Measurements from ENCODE around the gene SDK1.

The SDK1 gene

DNA sequence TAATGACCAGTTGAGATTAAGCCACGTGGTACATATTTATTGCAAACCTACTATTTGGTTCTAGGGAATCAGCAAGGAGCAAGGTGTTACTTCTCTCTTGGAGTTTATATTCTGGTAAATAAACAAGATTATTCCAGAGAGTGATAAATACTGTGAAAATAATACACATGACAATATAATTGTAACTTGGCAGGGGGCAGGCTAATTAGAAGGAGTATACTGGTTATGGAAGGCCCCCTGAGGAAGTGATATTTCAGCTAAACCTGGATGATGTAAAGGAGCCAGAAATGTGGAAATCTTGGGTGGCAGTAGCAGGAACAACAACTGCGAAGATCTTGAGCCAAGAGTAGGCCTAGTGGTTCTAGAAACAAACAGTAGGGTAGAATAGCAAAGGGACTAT is 111.8 kb downstream of the SDK1 start:
- no peak overlapping the region for H3K27ac ChIP-seq
- no peaks in the 10 kb centered on the region for H3K27me3 ChIP-seq
- H3K9me3 ChIP-seq = no peaks in the 10 kb centered on the region
- H3K4me1 ChIP-seq (ENCODE audit: control insufficient read depth in 1 of 2, insufficient read depth in 1 of 2, low read depth in 1 of 2, low read length in 1 of 2) = peaks cover 6 to 16% of the 10 kb centered on the region in 2 experiments
- H3K4me3 ChIP-seq (ENCODE audit: low read depth in 1 of 2, low read length in 1 of 2) = no peak overlapping the region
- no peak for TF ChIP-seq CTCF (IDR thresholded peaks at IDR 0.05)
- no peaks in the 10 kb centered on the region for H3K36me3 ChIP-seq

DNA sequence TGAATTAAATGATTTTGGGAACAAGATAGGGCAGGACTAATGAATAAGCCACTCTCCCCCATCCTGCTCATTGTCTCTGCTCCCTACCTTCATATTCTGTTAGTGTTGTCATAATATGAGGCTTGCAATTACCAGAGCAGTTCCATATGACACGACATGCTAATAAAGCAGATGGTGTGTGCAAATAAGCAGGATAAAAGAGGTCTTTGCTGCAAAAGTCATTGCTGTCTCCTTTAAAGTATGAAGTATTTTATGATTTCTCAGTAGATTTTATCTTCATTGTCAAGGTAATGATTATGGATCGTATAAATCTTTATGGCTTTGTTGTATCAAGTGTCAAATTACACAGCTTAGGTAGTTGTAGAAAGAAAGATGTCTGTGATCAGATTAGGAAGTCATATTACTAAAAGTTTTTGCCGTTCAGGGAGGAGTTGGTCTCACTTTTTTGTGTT is 114.8 kb downstream of the SDK1 start:
- no peak overlapping the region for H3K4me3 ChIP-seq (ENCODE audit: low read depth in 1 of 2, low read length in 1 of 2)
- H3K27ac ChIP-seq = no peak overlapping the region

DNA sequence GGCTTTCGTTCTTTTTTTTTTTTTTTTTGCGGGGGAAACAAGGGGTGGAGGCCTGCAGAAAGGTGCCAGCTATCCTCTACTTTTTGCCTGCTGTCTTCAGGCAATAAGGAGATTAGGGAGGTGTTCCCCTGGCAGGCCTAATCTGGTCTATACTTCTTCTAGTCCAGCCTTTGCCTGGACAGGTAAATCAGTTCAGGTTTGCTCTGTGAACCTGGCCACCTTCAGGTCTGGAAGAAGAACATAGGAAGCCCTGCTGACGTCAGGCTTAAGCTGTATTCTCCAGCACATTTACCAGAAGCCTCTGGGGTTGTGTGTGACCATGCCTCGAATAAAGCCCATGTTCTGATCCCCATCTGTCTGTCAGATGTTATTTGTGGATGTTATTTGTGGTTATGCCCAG is 115.4 kb downstream of the SDK1 start:
- H3K36me3 ChIP-seq = no peaks in the 10 kb centered on the region
- H3K27me3 ChIP-seq = no peaks in the 10 kb centered on the region
- no peak overlapping the region for H3K27ac ChIP-seq
- TF ChIP-seq CTCF (IDR thresholded peaks at IDR 0.05) = no peak
- H3K4me1 ChIP-seq (ENCODE audit: control insufficient read depth in 1 of 2, insufficient read depth in 1 of 2, low read depth in 1 of 2, low read length in 1 of 2) = peaks cover 6 to 13% of the 10 kb centered on the region in 2 experiments
- no peak overlapping the region for H3K4me3 ChIP-seq (ENCODE audit: low read depth in 1 of 2, low read length in 1 of 2)
- no peaks in the 10 kb centered on the region for H3K9me3 ChIP-seq

More for the DNA sequence above, 114.8 kb downstream of the SDK1 start:
- H3K36me3 ChIP-seq = no peaks in the 10 kb centered on the region
- H3K27me3 ChIP-seq = no peaks in the 10 kb centered on the region
- no peaks in the 10 kb centered on the region for H3K9me3 ChIP-seq
- peaks cover 6 to 13% of the 10 kb centered on the region in 2 experiments for H3K4me1 ChIP-seq (ENCODE audit: control insufficient read depth in 1 of 2, insufficient read depth in 1 of 2, low read depth in 1 of 2, low read length in 1 of 2)
- no peak for TF ChIP-seq CTCF (IDR thresholded peaks at IDR 0.05)

- Histone ChIP-seq H3K4me3 (ENCODE audit: low read depth in 1 of 2, low read length in 1 of 2) (no peak overlapping the region), H3K9me3 (no peaks in the 10 kb centered on the region), H3K4me1 (ENCODE audit: control insufficient read depth in 1 of 2, insufficient read depth in 1 of 2, low read depth in 1 of 2, low read length in 1 of 2) (no peaks in the 10 kb centered on the region), H3K27me3 (no peaks in the 10 kb centered on the region), H3K27ac (no peak overlapping the region), H3K36me3 (no peaks in the 10 kb centered on the region)
- TF ChIP-seq CTCF (IDR thresholded peaks at IDR 0.05) = no peak
Measured at GRCh38 chr7:3425087-3425486, 124.0 kb downstream of the SDK1 start.

- Histone ChIP-seq H3K9me3 (no peaks in the 10 kb centered on the region), H3K4me1 (ENCODE audit: control insufficient read depth in 1 of 2, insufficient read depth in 1 of 2, low read depth in 1 of 2, low read length in 1 of 2) (no peaks in the 10 kb centered on the region), H3K27ac (no peak overlapping the region), H3K27me3 (no peaks in the 10 kb centered on the region), H3K4me3 (ENCODE audit: low read depth in 1 of 2, low read length in 1 of 2) (no peak overlapping the region), H3K36me3 (no peaks in the 10 kb centered on the region)
- no peak for TF ChIP-seq CTCF (IDR thresholded peaks at IDR 0.05)
Measured at GRCh38 chr7:3426064-3426463, 125.0 kb downstream of the SDK1 start.

DNA sequence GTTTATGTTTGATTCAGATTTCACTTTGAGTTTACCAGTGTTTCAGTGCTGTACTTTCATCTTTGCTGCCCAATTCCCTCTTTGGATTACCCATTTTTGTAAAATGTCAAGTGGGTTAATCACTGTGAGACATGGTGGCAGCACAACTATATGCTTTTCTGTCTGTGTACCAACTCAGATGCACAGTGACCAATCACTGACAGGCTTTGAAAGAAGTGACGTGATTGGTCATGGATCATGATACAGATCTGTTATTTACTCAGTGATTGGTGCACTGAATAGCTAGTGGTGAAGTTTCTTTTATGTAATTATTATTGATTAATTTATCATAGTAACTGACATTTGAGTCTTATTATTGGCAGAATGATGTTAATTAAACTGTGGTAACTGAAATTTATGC is 126.9 kb downstream of the SDK1 start:
- no peaks in the 10 kb centered on the region for H3K27me3 ChIP-seq
- H3K9me3 ChIP-seq = no peaks in the 10 kb centered on the region
- H3K4me3 ChIP-seq (ENCODE audit: low read depth in 1 of 2, low read length in 1 of 2) = no peak overlapping the region
- TF ChIP-seq CTCF (IDR thresholded peaks at IDR 0.05) = no peak
- no peaks in the 10 kb centered on the region for H3K36me3 ChIP-seq
- no peak overlapping the region for H3K27ac ChIP-seq
- H3K4me1 ChIP-seq (ENCODE audit: control insufficient read depth in 1 of 2, insufficient read depth in 1 of 2, low read depth in 1 of 2, low read length in 1 of 2) = no peaks in the 10 kb centered on the region
